Kidney epithelial cell (primary cell): ENCODE measurements around the gene PTPRD. TPM values are rescaled to one million over a fixed set of nuclear protein-coding genes. Genes with fewer than 3 reads are reported as not detected.

Experiments used
- DNase-seq: peaks from one replicate; pipeline ENCODE4 v3.0.0-alpha.2; 2010; ENCODE audit warnings: low read depth
- H3K27me3 ChIP-seq: 2 replicates; pipeline ENCODE4 v1.6.0; 2011; ENCODE audit warnings: low read length; ENCODE audit not compliant: control insufficient read depth, insufficient read depth
- H3K36me3 ChIP-seq: 2 replicates; pipeline ENCODE4 v1.5.1; 2011; ENCODE audit warnings: low read length; ENCODE audit not compliant: control insufficient read depth, insufficient read depth
- H3K4me3 ChIP-seq: 2 replicates; pipeline ENCODE4 v1.5.1; 2011; ENCODE audit warnings: low read depth, mild to moderate bottlenecking, control low read depth, low read length
- CTCF ChIP-seq: IDR thresholded peaks from 2 replicates; pipeline ENCODE4 v1.5.1; 2011; ENCODE audit warnings: mild to moderate bottlenecking, moderate library complexity, low read length, control low read depth, inconsistent platforms; ENCODE audit not compliant: insufficient read depth, poor library complexity, severe bottlenecking
- total RNA-seq: library from RNA; depleted of rRNA; stranded (reverse); fragments of >200 nt; gene quantifications from 2 replicates; pipeline ENCODE4 v1.2.3, GENCODE V29; 2015

The PTPRD gene
- total RNA-seq, 1 donor from 2014 or later = 18.8 TPM

- TF ChIP-seq CTCF = no peak
- no peak for DNase-seq
These were observed 1939.0 kb downstream of the PTPRD start for GRCh38 chr9:8673830-8674229.

GRCh38 chr9:8670751-8671150 is 1942.1 kb downstream of the PTPRD start:
- no peaks in the 10 kb centered on the region for H3K27me3 ChIP-seq
- H3K4me3 ChIP-seq = no peak overlapping the region
- DNase-seq = no peak
- TF ChIP-seq CTCF = no peak
- no peaks in the 10 kb centered on the region for H3K36me3 ChIP-seq

More at GRCh38 chr9:8673830-8674229, 1939.0 kb downstream of the PTPRD start:
- no peaks in the 10 kb centered on the region for H3K36me3 ChIP-seq
- no peak overlapping the region for H3K4me3 ChIP-seq
- no peaks in the 10 kb centered on the region for H3K27me3 ChIP-seq

GRCh38 chr9:8668751-8669150 is 1944.1 kb downstream of the PTPRD start:
- no peak overlapping the region for H3K4me3 ChIP-seq
- DNase-seq = no peak
- TF ChIP-seq CTCF = no peak
- no peaks in the 10 kb centered on the region for H3K27me3 ChIP-seq
- H3K36me3 ChIP-seq = no peaks in the 10 kb centered on the region

GRCh38 chr9:8668231-8668630 is 1944.6 kb downstream of the PTPRD start:
- TF ChIP-seq CTCF = no peak
- H3K27me3 ChIP-seq = no peaks in the 10 kb centered on the region
- DNase-seq = no peak
- no peaks in the 10 kb centered on the region for H3K36me3 ChIP-seq
- H3K4me3 ChIP-seq = no peak overlapping the region

GRCh38 chr9:8666060-8666459 is 1946.7 kb downstream of the PTPRD start:
- no peak for TF ChIP-seq CTCF
- H3K36me3 ChIP-seq = no peaks in the 10 kb centered on the region
- no peak for DNase-seq
- no peaks in the 10 kb centered on the region for H3K27me3 ChIP-seq
- no peak overlapping the region for H3K4me3 ChIP-seq

GRCh38 chr9:8660383-8660782 is 1952.4 kb downstream of the PTPRD start:
- TF ChIP-seq CTCF = no peak
- no peaks in the 10 kb centered on the region for H3K27me3 ChIP-seq
- no peak overlapping the region for H3K4me3 ChIP-seq
- peak; percentile 54 for DNase-seq
- H3K36me3 ChIP-seq = no peaks in the 10 kb centered on the region
